Non-pigmented ciliary epithelial cell (primary cell): ENCODE measurements around the gene RABL2B.

Experiments used
- DNase-seq: peaks from one replicate; pipeline ENCODE4 v3.0.0-alpha.2; 2010; ENCODE audit warnings: low read depth

Gene RABL2B

GRCh38 chr22:50722716-50723428 is 60.6 kb downstream of the RABL2B start:
- DNase-seq: no peak

DNA sequence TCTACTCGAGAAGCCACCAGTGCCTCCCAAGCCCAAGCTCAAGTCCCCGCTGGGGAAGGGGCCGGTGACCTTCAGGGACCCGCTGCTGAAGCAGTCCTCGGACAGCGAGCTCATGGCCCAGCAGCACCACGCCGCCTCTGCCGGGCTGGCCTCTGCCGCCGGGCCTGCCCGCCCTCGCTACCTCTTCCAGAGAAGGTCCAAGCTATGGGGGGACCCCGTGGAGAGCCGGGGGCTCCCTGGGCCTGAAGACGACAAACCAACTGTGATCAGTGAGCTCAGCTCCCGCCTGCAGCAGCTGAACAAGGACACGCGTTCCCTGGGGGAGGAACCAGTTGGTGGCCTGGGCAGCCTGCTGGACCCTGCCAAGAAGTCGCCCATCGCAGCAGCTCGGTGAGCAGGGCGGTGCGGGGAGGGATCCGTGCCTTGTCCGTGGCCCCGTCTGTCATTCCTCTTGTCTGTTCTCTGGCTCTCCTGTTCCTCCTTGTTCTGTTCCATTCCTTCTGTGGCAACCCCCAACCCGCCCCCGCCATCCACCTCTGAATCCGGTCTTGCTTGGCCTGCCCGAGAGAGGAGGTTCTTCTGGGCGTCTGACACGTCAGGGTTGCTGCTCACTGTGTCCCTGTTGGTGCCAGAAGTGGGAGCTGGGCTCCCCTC is 61.3 kb downstream of the RABL2B start:
- DNase-seq: no peak

DNA sequence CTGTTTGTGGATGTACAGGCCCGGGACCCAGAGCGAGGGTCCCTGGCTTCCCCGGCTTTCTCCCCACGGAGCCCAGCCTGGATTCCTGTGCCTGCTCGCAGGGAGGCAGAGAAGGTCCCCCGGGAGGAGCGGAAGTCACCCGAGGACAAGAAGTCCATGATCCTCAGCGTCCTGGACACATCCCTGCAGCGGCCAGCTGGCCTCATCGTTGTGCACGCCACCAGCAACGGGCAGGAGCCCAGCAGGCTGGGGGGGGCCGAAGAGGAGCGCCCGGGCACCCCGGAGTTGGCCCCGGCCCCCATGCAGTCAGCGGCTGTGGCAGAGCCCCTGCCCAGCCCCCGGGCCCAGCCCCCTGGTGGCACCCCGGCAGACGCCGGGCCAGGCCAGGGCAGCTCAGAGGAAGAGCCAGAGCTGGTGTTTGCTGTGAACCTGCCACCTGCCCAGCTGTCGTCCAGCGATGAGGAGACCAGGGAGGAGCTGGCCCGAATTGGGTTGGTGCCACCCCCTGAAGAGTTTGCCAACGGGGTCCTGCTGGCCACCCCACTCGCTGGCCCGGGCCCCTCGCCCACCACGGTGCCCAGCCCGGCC is 62.1 kb downstream of the RABL2B start:
- DNase-seq: no peak

- DNase-seq: no peak
Observed at GRCh38 chr22:50720301-50721256, 62.9 kb downstream of the RABL2B start.

GRCh38 chr22:50719814-50720300 is 63.6 kb downstream of the RABL2B start:
- DNase-seq: no peak

DNA sequence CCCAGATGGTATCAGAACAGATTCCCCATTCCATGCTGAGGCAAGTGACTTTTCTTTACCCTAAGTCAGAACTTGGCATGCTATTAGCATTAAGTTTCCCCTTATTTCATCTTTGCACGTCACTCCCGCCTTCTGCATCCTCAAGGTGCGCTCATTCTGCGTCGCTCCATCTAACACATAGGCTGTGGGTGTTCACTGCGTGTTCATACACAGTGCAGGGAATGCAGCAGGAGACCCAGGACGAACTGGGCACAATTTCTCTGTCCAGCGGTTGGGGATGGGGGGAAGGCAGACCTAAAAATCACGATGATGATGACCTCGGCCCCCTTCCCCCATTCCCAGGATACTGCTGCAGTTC is 65.1 kb downstream of the RABL2B start:
- DNase-seq: no peak

- no peak for DNase-seq
Observed at GRCh38 chr22:50717709-50718351, 65.6 kb downstream of the RABL2B start.
